GM18498 (cell line): ENCODE data around the gene PPM1H.

Source experiments
- ATAC-seq: cut with Tn5 transposase; IDR thresholded peaks from one replicate; pipeline ENCODE4 v1.9.1; 2021; ENCODE audit warnings: mild to moderate bottlenecking, moderate library complexity; ENCODE audit not compliant: unreplicated experiment

The PPM1H gene

GRCh38 chr12:62627181-62627580, 307.8 kb downstream of the PPM1H start:
- no peak for ATAC-seq

DNA sequence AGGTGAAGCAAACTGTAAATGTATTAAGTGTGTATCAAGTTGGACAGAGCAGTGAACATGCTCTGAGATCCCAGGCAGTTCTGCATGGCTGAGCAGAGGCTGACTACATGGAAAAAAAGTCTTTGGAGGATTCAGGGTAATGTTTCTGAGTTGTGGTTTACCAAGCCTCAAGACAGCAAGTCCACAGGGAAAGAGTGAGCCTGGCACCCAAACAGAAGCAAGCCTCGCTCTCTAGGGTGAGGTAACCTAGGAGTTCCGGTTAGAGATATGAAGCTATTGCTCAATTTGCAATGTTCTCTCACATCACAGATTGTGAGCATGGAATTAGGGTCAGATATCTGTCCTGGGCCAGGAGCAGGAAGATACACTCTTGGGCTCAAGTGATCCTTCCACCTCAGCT, 309.7 kb downstream of the PPM1H start:
- no peak for ATAC-seq

- ATAC-seq: no peak
Observed at GRCh38 chr12:62622177-62622576, 312.8 kb downstream of the PPM1H start.

DNA sequence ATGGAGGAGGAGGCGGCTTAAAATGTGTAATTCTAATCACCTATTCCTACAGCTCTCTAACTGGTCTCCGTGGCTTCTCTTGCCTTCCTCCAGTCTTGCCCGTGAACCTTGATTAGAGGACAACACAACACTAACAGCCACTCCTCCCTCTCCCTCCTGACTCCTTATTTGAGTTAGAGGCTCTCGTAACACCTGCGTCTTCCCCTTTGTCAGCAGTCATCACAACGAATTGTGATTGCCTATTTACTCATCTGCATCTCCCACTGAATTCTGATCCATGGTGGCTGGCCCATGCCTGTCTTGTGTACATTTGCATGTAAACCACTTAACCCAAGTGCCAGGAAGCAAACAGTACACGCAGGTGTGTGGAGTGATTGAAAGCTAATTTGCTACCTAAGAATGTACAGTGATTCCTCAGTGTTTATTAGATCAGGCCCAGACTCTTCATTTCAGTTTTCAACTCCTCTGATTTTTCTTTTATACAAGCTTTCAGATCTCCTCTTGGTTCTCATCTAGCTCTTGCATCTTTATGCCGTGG, 313.8 kb downstream of the PPM1H start:
- no peak for ATAC-seq

DNA sequence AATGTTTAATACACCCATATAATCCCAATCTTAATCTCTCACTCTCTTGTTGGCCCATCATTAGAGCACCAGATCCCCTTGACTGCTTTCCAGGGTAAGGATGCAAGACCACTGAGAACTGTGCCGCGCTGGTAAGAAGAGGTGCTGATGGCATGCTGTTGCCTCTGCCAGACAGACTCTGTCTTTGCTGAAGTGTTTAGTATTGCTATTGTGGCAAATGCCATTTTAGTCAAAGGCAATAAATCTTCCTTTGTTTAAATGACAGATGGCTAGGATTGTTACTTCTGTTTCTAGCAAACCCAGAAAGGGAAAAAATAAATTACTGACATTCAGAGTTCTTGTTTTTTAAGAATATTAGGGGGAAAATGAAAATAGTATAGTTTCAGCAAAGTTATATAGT, 316.0 kb downstream of the PPM1H start:
- no peak for ATAC-seq

GRCh38 chr12:62618319-62618718, 316.6 kb downstream of the PPM1H start:
- no peak for ATAC-seq

DNA sequence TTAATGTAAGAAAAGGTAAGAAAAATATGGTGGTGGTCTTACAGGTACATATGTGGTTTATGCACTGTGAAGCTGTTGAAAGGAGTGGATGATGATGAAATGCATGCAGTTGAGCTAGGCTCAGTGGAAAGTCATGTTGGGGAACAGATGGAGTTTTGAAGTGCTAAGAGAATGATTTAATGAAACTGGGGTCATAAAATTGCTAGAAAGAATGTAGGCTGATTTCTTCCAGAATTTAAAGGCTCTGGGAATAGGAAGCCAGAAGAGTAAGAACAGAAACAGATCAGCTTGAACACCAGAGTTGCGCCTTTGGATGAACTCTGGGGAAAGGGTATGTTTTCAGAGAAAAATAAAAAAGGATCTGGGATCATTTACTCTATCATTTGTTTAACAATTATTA, 321.9 kb downstream of the PPM1H start:
- ATAC-seq: no peak

DNA sequence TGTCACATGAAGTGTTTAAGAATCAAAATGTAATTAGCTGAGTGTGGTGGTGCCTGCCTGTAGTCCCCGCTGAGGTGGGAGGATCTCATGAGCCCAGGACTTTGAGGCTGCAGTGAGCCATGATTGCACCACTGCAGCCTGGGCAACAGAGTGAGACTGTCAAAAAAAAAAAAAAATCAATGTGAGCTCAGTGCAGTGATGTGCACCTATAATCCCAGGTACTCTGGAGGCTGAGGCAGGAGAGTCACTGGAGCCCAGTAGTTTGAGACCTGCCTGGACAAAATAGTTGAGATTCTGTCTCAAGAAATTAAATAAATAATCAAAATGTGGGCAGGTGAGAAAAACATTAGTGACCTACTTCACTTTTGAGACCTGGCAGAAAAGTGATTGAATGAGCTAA, 328.3 kb downstream of the PPM1H start:
- ATAC-seq: no peak

- ATAC-seq: no peak
Observed at GRCh38 chr12:62605981-62606380, 329.0 kb downstream of the PPM1H start.

DNA sequence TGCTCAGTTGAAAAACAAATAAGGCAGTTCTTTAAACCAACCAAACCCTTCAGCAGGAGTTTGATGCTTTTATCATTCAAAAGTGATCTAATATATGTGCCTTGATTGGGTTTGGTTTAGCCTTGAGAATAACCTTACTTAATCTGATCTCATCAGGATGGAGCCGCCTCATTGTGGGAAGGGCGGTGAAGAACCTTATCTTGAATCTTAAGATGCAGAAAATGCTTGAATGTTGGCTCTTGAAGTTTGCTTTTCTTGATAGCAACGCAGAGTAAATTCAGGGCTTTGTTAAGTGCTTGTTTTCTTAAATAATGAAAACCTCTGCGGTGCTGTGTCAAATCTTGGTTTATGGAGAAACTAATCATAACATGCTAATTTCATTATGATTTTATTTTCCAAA, 330.1 kb downstream of the PPM1H start:
- no peak for ATAC-seq

- ATAC-seq: no peak
Observed at GRCh38 chr12:62604373-62604772, 330.6 kb downstream of the PPM1H start.

GRCh38 chr12:62603811-62604098, 331.2 kb downstream of the PPM1H start:
- ATAC-seq: no peak

GRCh38 chr12:62603061-62603810, 331.7 kb downstream of the PPM1H start:
- ATAC-seq: peak; percentile 73

GRCh38 chr12:62602255-62603060, 332.5 kb downstream of the PPM1H start:
- peak; percentile 66 for ATAC-seq

DNA sequence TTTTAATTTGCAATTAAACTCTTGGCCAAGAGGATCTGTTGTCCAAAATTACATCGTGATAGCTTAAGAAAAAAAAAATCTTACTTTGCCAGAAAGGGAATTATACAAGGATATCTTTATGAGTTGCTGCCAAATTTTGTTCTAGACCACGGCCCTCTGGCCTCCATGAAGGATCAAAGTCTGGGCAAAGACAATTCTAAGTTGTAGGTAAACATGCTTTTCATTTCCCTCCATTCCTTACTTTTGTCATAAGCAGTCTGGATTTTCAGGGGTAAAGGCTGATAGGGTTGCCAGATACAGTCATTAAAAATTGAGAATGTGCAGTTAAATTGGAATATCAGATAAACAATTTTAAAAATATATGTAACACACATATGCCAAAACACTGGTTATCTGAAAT, 333.2 kb downstream of the PPM1H start:
- ATAC-seq: no peak

GRCh38 chr12:62599854-62600437, 335.0 kb downstream of the PPM1H start:
- ATAC-seq: no peak

- ATAC-seq: no peak
Observed at GRCh38 chr12:62598846-62599245, 336.1 kb downstream of the PPM1H start.

GRCh38 chr12:62597253-62597652, 337.7 kb downstream of the PPM1H start:
- ATAC-seq: no peak
